ENCODE data around the gene AP2A2.

The AP2A2 gene

GRCh38 chr11:980438-981357 is 55.0 kb downstream of the AP2A2 start:
- H3K36me3 ChIP-seq (replicated peaks) = peaks cover 42% of the 10 kb centered on the region
- H3K4me3 ChIP-seq (ENCODE audit: low read depth, low read length) = no peak overlapping the region
- no peak for DNase-seq
- in situ Hi-C loops (cut with HindIII; ENCODE audit: low pct_ligation_motif_present, low sequenced_read_pairs) = no loop called here
- no peak overlapping the region for H3K27ac ChIP-seq
- no peaks in the 10 kb centered on the region for H3K27me3 ChIP-seq (replicated peaks)
- no peak for TF ChIP-seq CTCF (IDR thresholded peaks at IDR 0.05; ENCODE audit: low read depth, low read length, missing control alignments)

- no peak overlapping the region for H3K4me3 ChIP-seq (ENCODE audit: low read depth, low read length)
- no peaks in the 10 kb centered on the region for H3K27me3 ChIP-seq (replicated peaks)
- in situ Hi-C loops (cut with HindIII; ENCODE audit: low pct_ligation_motif_present, low sequenced_read_pairs) = no loop called here
- DNase-seq = no peak
- TF ChIP-seq CTCF (IDR thresholded peaks at IDR 0.05; ENCODE audit: low read depth, low read length, missing control alignments) = no peak
- H3K27ac ChIP-seq = no peak overlapping the region
- peaks cover 53% of the 10 kb centered on the region for H3K36me3 ChIP-seq (replicated peaks)
Observed at GRCh38 chr11:981764-982163, 56.1 kb downstream of the AP2A2 start.

- H3K27ac ChIP-seq = no peak overlapping the region
- in situ Hi-C loops (cut with HindIII; ENCODE audit: low pct_ligation_motif_present, low sequenced_read_pairs) = no loop called here
- peaks cover 49% of the 10 kb centered on the region for H3K36me3 ChIP-seq (replicated peaks)
- no peak for DNase-seq
- TF ChIP-seq CTCF (IDR thresholded peaks at IDR 0.05; ENCODE audit: low read depth, low read length, missing control alignments) = no peak
- no peak overlapping the region for H3K4me3 ChIP-seq (ENCODE audit: low read depth, low read length)
- H3K27me3 ChIP-seq (replicated peaks) = no peaks in the 10 kb centered on the region
Observed at GRCh38 chr11:984546-984945, 58.9 kb downstream of the AP2A2 start.

- no peak for TF ChIP-seq CTCF (IDR thresholded peaks at IDR 0.05; ENCODE audit: low read depth, low read length, missing control alignments)
- Histone ChIP-seq H3K4me3 (ENCODE audit: low read depth, low read length) (no peak overlapping the region), H3K27ac (no peak overlapping the region), H3K27me3 (replicated peaks) (no peaks in the 10 kb centered on the region), H3K36me3 (replicated peaks) (peaks cover 55% of the 10 kb centered on the region)
- in situ Hi-C loops (cut with HindIII; ENCODE audit: low pct_ligation_motif_present, low sequenced_read_pairs) = no loop called here
- DNase-seq = no peak
Observed at GRCh38 chr11:985406-985805, 59.7 kb downstream of the AP2A2 start.

- DNase-seq = no peak
- Histone ChIP-seq H3K4me3 (ENCODE audit: low read depth, low read length) (no peak overlapping the region), H3K36me3 (replicated peaks) (peaks cover 51% of the 10 kb centered on the region), H3K27ac (no peak overlapping the region), H3K27me3 (replicated peaks) (no peaks in the 10 kb centered on the region)
- no peak for TF ChIP-seq CTCF (IDR thresholded peaks at IDR 0.05; ENCODE audit: low read depth, low read length, missing control alignments)
- in situ Hi-C loops (cut with HindIII; ENCODE audit: low pct_ligation_motif_present, low sequenced_read_pairs) = no loop called here
Observed at GRCh38 chr11:985848-986247, 60.2 kb downstream of the AP2A2 start.
